Vagina (tissue), 2 donors: ENCODE results near the gene INTS13.

ENCODE experiments used
- POLR2A ChIP-seq, 2 donors: fragments of 450-650 bp; IDR thresholded peaks; one replicate each; pipeline ENCODE4 v1.6.1; 2017; ENCODE audit warnings: antibody characterized with exemption in 2 of 2, mild to moderate bottlenecking in 2 of 2, moderate library complexity in 2 of 2
- TF ChIP-seq, protein P1 (sequence below), 3 experiments: fragments of 450-650 bp in 2 of 3; fragments of 200-600 bp in 1 of 3; sonication (generic) in 1 of 3; IDR thresholded peaks; one replicate each; pipeline ENCODE4 v1.5.1; 2017 to 2019; ENCODE audit warnings: antibody characterized with exemption in 3 of 3, mild to moderate bottlenecking in 2 of 3, moderate library complexity in 2 of 3

DNA sequence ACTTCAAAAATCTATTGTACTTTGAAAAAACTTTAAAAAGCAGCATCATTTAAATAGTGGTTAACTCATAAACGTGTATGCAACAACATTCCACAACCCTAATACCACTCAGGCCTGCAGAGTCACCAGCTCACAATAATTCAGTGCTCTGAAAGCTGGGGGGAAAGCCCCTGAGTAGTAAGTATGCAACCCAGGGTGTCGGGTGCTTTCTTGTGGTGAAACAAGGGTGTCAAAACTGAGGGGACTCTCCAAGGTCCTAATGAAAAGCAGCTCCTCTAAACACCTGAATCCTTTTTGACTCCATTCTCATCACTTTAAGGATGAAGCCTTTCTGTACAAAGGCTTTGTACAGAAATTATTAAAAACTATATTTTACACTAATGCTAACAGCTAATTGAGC lies 34.2 kb upstream of the INTS13 start:
- TF ChIP-seq, protein P1, sequence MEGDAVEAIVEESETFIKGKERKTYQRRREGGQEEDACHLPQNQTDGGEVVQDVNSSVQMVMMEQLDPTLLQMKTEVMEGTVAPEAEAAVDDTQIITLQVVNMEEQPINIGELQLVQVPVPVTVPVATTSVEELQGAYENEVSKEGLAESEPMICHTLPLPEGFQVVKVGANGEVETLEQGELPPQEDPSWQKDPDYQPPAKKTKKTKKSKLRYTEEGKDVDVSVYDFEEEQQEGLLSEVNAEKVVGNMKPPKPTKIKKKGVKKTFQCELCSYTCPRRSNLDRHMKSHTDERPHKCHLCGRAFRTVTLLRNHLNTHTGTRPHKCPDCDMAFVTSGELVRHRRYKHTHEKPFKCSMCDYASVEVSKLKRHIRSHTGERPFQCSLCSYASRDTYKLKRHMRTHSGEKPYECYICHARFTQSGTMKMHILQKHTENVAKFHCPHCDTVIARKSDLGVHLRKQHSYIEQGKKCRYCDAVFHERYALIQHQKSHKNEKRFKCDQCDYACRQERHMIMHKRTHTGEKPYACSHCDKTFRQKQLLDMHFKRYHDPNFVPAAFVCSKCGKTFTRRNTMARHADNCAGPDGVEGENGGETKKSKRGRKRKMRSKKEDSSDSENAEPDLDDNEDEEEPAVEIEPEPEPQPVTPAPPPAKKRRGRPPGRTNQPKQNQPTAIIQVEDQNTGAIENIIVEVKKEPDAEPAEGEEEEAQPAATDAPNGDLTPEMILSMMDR (IDR thresholded peaks at IDR 0.05), result no peak
- no peak for TF ChIP-seq POLR2A (IDR thresholded peaks at IDR 0.05)
